NCI-H1105 treated with DMSO at 0.1 percent for 48 hours (cell line): Measurements from ENCODE around the gene ASIC2.
A peak's percentile ranks its signal among the peaks of the same experiment; 100 is the strongest.

Experiments
- DNase-seq: peaks from one replicate; lab custom pipeline; 2025; lab: John Stamatoyannopoulos, UW

ASIC2 gene

GRCh38 chr17:33292981-33293867 lies at the start of gene ASIC2:
TSS of gene ASIC2 (minus strand) at chr17:33293295.
- DNase-seq: peak; percentile 32

GRCh38 chr17:33342025-33342424 lies 48.9 kb upstream of the ASIC2 start:
- DNase-seq: no peak

GRCh38 chr17:33338242-33338641 lies 45.1 kb upstream of the ASIC2 start:
- DNase-seq: no peak

GRCh38 chr17:33335491-33336173 lies 42.5 kb upstream of the ASIC2 start:
- DNase-seq: no peak

- no peak for DNase-seq
Measured at GRCh38 chr17:33334703-33335102, 41.6 kb upstream of the ASIC2 start.

- DNase-seq: no peak
Measured at GRCh38 chr17:33330877-33331276, 37.8 kb upstream of the ASIC2 start.

- DNase-seq: no peak
Measured at GRCh38 chr17:33328129-33328528, 35.0 kb upstream of the ASIC2 start.

- no peak for DNase-seq
Measured at GRCh38 chr17:33324736-33325135, 31.6 kb upstream of the ASIC2 start.

GRCh38 chr17:33322063-33322462 lies 29.0 kb upstream of the ASIC2 start:
- no peak for DNase-seq

- no peak for DNase-seq
Measured at GRCh38 chr17:33318241-33318640, 25.1 kb upstream of the ASIC2 start.

- no peak for DNase-seq
Measured at GRCh38 chr17:33316746-33317145, 23.7 kb upstream of the ASIC2 start.

- DNase-seq: no peak
Measured at GRCh38 chr17:33310296-33310695, 17.2 kb upstream of the ASIC2 start.

- no peak for DNase-seq
Measured at GRCh38 chr17:33303254-33303653, 10.2 kb upstream of the ASIC2 start.

- no peak for DNase-seq
Measured at GRCh38 chr17:33302394-33302793, 9.3 kb upstream of the ASIC2 start.

GRCh38 chr17:33300241-33300640 lies 7.1 kb upstream of the ASIC2 start:
- DNase-seq: no peak

- DNase-seq: no peak
Measured at GRCh38 chr17:33299115-33299514, 6.0 kb upstream of the ASIC2 start.

- no peak for DNase-seq
Measured at GRCh38 chr17:33297643-33298042, 4.5 kb upstream of the ASIC2 start.

- DNase-seq: no peak
Measured at GRCh38 chr17:33294994-33295393, 1.9 kb upstream of the ASIC2 start.

GRCh38 chr17:33292201-33292980 lies 704 bp downstream of the ASIC2 start:
- DNase-seq: peak; percentile 32

GRCh38 chr17:33291248-33292200 lies 1.6 kb downstream of the ASIC2 start:
- DNase-seq: no peak

GRCh38 chr17:33290253-33290652 lies 2.8 kb downstream of the ASIC2 start:
- DNase-seq: no peak
